CD4-positive, alpha-beta T cell treated with Interferon alpha-2 for 1 hour (primary cell): ENCODE results near the gene TTC9C.
"Not testable (repeated sequence)": the region's sequence is repeated elsewhere in the genome, so short reads cannot be mapped to it uniquely, and the experiment has no call there.

ENCODE experiments used
- DNase-seq, 2 donors: peaks; one replicate each; pipeline ENCODE4 v3.0.0-alpha.2; 2020 to 2022

Gene TTC9C

GRCh38 chr11:62710001-62710345 lies 18.3 kb upstream of the TTC9C start:
- no peak for DNase-seq

GRCh38 chr11:62712276-62712812 lies 15.9 kb upstream of the TTC9C start:
- DNase-seq: no peak

GRCh38 chr11:62712861-62713260 lies 15.4 kb upstream of the TTC9C start:
- no peak for DNase-seq

- no peak for DNase-seq
Measured at GRCh38 chr11:62713343-62713742, 14.9 kb upstream of the TTC9C start.

- no peak for DNase-seq
Measured at GRCh38 chr11:62715150-62716130, 12.8 kb upstream of the TTC9C start.

- DNase-seq: no peak
Measured at GRCh38 chr11:62716206-62716605, 12.1 kb upstream of the TTC9C start.

- no peak for DNase-seq
Measured at GRCh38 chr11:62716816-62717215, 11.5 kb upstream of the TTC9C start.

- no peak for DNase-seq
Measured at GRCh38 chr11:62719302-62719978, 8.8 kb upstream of the TTC9C start.

GRCh38 chr11:62721994-62722393 lies 6.3 kb upstream of the TTC9C start:
- no peak for DNase-seq

- no peak for DNase-seq
Measured at GRCh38 chr11:62724171-62724570, 4.1 kb upstream of the TTC9C start.

GRCh38 chr11:62725646-62726045 lies 2.6 kb upstream of the TTC9C start:
- DNase-seq: no peak

- no peak for DNase-seq
Measured at GRCh38 chr11:62726156-62726914, 2.0 kb upstream of the TTC9C start.

GRCh38 chr11:62726915-62727164 lies 1.4 kb upstream of the TTC9C start:
- no peak for DNase-seq

- peak; percentile 99 for DNase-seq
Measured at GRCh38 chr11:62727165-62727871, 968 bp upstream of the TTC9C start, which contains the start of gene HNRNPUL2. TSS of gene HNRNPUL2 (minus strand) at chr11:62727457. CDS start at chr11:62727156, 301 bp downstream.

GRCh38 chr11:62727872-62728170 lies 465 bp upstream of the TTC9C start:
- DNase-seq: peak; percentile 91 to 97

- DNase-seq: not testable (repeated sequence)
Measured at GRCh38 chr11:62730076-62730475, 1.8 kb downstream of the TTC9C start.

GRCh38 chr11:62732830-62733229 lies 4.5 kb downstream of the TTC9C start:
- no peak for DNase-seq

GRCh38 chr11:62737196-62737595 lies 8.9 kb downstream of the TTC9C start:
- no peak for DNase-seq

- DNase-seq: no peak
Measured at GRCh38 chr11:62747475-62748160, 19.3 kb downstream of the TTC9C start.

- DNase-seq: not testable (repeated sequence)
Measured at GRCh38 chr11:62749931-62750330, 21.6 kb downstream of the TTC9C start.

- DNase-seq: no peak
Measured at GRCh38 chr11:62752177-62752785, 24.0 kb downstream of the TTC9C start.
